ENCODE data around the gene GUF1. TPM values are rescaled to one million over a fixed set of nuclear protein-coding genes. Genes with fewer than 3 reads are reported as not detected.

GUF1 gene
- total RNA-seq, 1 experiment from 2014 or later = 30.5 TPM

DNA sequence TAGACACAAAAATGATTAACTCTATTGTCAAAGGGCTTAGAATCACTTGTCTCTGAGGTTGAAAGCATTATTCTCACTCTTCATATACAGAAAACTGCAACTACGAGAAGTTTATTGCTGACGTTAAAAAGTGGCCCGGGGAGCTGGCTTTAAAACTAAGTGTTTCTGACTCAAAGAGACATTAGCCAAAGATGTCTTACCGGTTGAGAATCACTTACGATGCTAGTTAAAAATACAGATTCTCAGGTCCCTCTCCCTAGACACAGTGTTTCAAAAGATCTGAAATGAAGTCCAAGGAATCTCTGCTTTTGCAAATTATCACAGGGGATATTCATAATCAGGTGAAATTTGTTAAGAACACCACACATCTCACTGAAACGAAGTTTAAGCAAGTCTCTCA is 46.9 kb downstream of the GUF1 start (continued):
- TF ChIP-seq, protein P1, sequence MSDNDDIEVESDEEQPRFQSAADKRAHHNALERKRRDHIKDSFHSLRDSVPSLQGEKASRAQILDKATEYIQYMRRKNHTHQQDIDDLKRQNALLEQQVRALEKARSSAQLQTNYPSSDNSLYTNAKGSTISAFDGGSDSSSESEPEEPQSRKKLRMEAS (IDR thresholded peaks at IDR 0.05) = no peak
- TF ChIP-seq SRF (IDR thresholded peaks at IDR 0.05; ENCODE audit: low read depth) = no peak

DNA sequence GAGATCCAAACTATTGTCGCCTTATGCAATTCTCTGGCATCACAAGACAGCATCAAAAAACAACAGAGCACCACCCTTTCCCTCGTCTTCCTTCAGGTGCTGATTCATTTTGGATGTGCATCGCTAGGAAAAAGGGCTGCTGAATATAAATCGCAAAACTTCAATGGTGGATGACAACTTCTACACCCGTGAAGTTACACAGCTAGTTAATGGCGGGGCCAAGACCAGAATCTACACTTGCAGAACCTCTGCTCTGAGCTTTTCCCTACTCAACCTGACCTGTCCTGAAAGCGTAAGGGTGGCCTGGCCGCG is 47.5 kb downstream of the GUF1 start:
- no peak for ATAC-seq
- Histone ChIP-seq H3K4me2 (ENCODE audit: low read length) (peak overlapping the region; percentile 76), H3K27ac (ENCODE audit: low read depth, low read length) (peak overlapping the region; percentile 30), H3K4me3 (replicated peaks in 1 of 2; ENCODE audit: low read depth in 1 of 2, low read length in 2 of 2) (peak overlapping the region; percentile 80 to 87), H3K79me2 (ENCODE audit: insufficient read depth, low read length) (peaks cover 55% of the 10 kb centered on the region), H3K27me3 (ENCODE audit: insufficient read depth, low read length) (no peaks in the 10 kb centered on the region), H3K4me1 (ENCODE audit: control insufficient read depth in 1 of 2, insufficient read depth in 2 of 2, low read length in 2 of 2) (peaks cover 0 to 15% of the 10 kb centered on the region in 2 experiments; a peak in 3 of 4 replicates), H2AFZ (ENCODE audit: low read depth, low read length, poor library complexity, severe bottlenecking) (peak overlapping the region; percentile 81), H3K9me2 (ENCODE audit: insufficient read depth) (no peaks in the 10 kb centered on the region; the same call in 1 of the 2 replicates), H3K9ac (ENCODE audit: low read length) (peak overlapping the region; percentile 77), H4K20me1 (ENCODE audit: insufficient read depth) (no peaks in the 10 kb centered on the region), H3K36me3 (ENCODE audit: control insufficient read depth in 1 of 2, insufficient read depth in 2 of 2, low read length in 2 of 2) (no peaks in the 10 kb centered on the region), H3K9me3 (ENCODE audit: control insufficient read depth in 1 of 2, insufficient read depth in 1 of 2, low read depth in 1 of 2, low read length in 2 of 2) (no peaks in the 10 kb centered on the region)
- POLR2A ChIA-PET = no interaction called here
- CTCF ChIA-PET = no interaction called here
- intact Hi-C loops (cut with micrococcal nuclease) = no loop called here
- no peak for DNase-seq (ENCODE audit: low read depth, low spot score)
- BruUV-seq (replicated peaks) = no TSS peak
- TF ChIP-seq EZH2phosphoT487 (IDR thresholded peaks at IDR 0.05; ENCODE audit: borderline replicate concordance) (no peak), RAD21 (IDR thresholded peaks at IDR 0.05; ENCODE audit: low read depth) (no peak), SP1 (IDR thresholded peaks at IDR 0.05; ENCODE audit: low read depth) (no peak), POLR2A (IDR thresholded peaks at IDR 0.05; ENCODE audit: borderline replicate concordance, extremely low read depth, insufficient read depth, insufficient read length) (no peak), ZNF274 (IDR thresholded peaks at IDR 0.05; ENCODE audit: low read depth, low read length) (no peak), YY1 (IDR thresholded peaks at IDR 0.05; ENCODE audit: extremely low read depth, insufficient replicate concordance, low read depth, low read length) (no peak), TCF7L2 (IDR thresholded peaks at IDR 0.05; ENCODE audit: borderline replicate concordance, extremely low read depth, insufficient read depth, insufficient read length) (no peak), ELF1 (IDR thresholded peaks at IDR 0.05; ENCODE audit: borderline replicate concordance, low read depth) (no peak), SIN3A (IDR thresholded peaks at IDR 0.05; ENCODE audit: low read depth) (no peak), ZFX (IDR thresholded peaks at IDR 0.05) (no peak), SRF (IDR thresholded peaks at IDR 0.05; ENCODE audit: low read depth) (no peak), JUND (IDR thresholded peaks at IDR 0.05) (no peak), FOSL1 (IDR thresholded peaks at IDR 0.05; ENCODE audit: low read depth) (no peak), EGR1 (IDR thresholded peaks at IDR 0.05; ENCODE audit: low read depth) (no peak)
- TF ChIP-seq, protein P2, sequence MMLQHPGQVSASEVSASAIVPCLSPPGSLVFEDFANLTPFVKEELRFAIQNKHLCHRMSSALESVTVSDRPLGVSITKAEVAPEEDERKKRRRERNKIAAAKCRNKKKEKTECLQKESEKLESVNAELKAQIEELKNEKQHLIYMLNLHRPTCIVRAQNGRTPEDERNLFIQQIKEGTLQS (IDR thresholded peaks at IDR 0.05) = no peak
- TF ChIP-seq, protein P3, sequence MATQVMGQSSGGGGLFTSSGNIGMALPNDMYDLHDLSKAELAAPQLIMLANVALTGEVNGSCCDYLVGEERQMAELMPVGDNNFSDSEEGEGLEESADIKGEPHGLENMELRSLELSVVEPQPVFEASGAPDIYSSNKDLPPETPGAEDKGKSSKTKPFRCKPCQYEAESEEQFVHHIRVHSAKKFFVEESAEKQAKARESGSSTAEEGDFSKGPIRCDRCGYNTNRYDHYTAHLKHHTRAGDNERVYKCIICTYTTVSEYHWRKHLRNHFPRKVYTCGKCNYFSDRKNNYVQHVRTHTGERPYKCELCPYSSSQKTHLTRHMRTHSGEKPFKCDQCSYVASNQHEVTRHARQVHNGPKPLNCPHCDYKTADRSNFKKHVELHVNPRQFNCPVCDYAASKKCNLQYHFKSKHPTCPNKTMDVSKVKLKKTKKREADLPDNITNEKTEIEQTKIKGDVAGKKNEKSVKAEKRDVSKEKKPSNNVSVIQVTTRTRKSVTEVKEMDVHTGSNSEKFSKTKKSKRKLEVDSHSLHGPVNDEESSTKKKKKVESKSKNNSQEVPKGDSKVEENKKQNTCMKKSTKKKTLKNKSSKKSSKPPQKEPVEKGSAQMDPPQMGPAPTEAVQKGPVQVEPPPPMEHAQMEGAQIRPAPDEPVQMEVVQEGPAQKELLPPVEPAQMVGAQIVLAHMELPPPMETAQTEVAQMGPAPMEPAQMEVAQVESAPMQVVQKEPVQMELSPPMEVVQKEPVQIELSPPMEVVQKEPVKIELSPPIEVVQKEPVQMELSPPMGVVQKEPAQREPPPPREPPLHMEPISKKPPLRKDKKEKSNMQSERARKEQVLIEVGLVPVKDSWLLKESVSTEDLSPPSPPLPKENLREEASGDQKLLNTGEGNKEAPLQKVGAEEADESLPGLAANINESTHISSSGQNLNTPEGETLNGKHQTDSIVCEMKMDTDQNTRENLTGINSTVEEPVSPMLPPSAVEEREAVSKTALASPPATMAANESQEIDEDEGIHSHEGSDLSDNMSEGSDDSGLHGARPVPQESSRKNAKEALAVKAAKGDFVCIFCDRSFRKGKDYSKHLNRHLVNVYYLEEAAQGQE (IDR thresholded peaks at IDR 0.05; ENCODE audit: low read depth) = no peak
- TF ChIP-seq, protein P1 (IDR thresholded peaks at IDR 0.05) = no peak
- RAD21 ChIA-PET (ENCODE audit: low non-redundant PET in 1 of 2, low total read pairs in 2 of 2, uncharacterized antibody in 2 of 2, unreplicated experiment in 2 of 2) = no interaction called here

Measured in HCT116 (cell line).